HG03469 (cell line): ENCODE measurements around the gene CDK8.

Experiments used
- ATAC-seq: cut with Tn5 transposase; IDR thresholded peaks from one replicate; pipeline ENCODE4 v1.9.1; 2021; ENCODE audit warnings: mild to moderate bottlenecking, moderate library complexity, moderate number of reproducible peaks; ENCODE audit not compliant: unreplicated experiment

CDK8 gene

GRCh38 chr13:26379831-26380230, 125.9 kb downstream of the CDK8 start:
- ATAC-seq: no peak

DNA sequence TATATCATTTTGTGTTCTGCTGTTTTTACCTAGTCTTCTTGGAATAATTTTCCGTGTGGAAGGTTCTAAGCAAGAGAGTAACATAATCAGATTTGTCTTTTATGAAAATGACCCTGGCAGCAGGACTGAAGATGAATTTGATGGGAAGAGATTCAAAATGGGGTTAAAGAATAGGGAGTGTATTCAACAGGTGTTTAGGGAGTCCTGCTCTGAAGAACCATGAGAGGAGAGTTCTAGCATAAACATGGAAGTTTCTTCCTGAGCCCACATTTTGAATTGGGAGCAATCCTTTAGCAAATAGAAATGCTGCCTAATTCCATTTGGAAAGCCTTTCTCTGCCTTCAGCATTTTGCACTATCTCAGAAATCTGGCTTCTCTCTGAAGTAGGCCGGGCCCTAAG, 127.0 kb downstream of the CDK8 start:
- no peak for ATAC-seq

DNA sequence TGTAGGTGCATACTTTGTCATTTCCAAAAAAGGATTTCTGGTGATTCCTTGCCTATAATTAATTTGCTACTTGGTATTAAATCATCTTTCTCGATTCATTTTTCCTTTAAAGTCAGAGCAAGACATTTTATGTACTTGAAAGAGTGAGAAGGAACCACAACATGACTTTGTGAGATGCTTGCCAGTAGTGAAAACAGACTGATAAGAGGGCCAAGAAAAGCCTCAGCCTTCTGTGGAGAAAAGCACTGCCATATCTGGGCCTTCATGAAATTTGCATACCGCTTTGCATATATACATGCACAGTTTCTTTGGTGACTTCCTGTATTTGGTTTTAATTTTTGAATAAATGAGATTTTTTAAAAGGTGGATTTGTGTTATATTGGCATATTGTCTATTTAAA, 128.4 kb downstream of the CDK8 start:
- no peak for ATAC-seq

DNA sequence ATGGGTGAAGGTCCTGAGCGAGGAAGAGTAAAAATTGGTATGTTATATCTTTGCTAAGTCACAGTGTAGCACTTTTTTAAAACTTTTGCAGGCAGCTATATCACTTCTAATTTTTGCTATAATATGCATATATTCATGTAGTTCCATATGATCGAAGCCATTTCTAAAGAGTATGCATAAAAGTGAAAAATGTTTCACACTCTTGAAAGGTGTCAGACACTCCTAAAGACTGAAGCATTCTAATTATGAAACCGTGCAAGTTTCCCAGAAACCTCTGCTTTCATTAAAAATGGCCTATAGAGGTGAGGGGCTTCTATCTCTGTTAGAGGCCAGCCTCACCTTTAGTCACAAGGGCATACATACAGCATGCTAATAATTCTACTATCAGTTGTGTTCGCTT, 128.9 kb downstream of the CDK8 start:
- ATAC-seq: no peak

DNA sequence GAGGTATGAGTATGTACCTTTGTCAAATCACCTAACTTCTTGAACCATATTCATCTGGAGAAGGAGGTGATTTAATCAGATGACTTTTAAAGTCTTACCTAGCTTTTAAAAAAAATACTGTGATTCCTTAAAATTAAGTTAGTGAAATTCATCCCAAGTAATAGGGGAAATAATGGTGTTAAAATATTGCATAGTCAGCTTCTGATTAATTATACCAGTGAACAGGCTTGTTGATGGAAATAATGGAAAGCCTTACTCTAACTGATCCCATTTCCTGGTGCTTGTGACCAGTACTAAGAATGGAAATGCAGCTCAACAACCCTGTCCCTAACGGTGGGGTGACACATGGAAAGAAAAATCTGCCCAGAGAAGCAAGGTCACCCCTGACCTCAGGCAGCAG, 130.7 kb downstream of the CDK8 start:
- ATAC-seq: no peak

- no peak for ATAC-seq
Measured at GRCh38 chr13:26386026-26386425, 132.1 kb downstream of the CDK8 start.

DNA sequence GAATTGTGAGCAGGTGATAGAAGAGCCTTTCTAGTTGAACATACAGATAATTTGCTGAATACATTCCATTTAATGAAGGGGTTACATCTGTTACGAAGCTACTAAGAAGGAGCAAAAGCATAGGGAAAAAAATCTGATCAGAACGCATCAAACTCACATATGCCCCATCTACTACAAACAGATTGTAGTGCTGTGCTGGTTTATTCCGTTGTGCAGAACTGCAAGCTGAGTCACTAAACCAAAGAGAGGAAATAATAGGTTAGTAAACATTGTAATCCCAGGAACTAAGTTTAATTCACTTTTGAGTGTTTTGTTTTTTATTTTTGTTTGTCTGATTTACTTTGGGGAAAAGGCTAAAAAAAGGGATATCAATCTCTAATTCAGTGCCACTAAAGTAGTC, 136.3 kb downstream of the CDK8 start:
- ATAC-seq: no peak

- no peak for ATAC-seq
Measured at GRCh38 chr13:26400545-26400944, 146.6 kb downstream of the CDK8 start.

DNA sequence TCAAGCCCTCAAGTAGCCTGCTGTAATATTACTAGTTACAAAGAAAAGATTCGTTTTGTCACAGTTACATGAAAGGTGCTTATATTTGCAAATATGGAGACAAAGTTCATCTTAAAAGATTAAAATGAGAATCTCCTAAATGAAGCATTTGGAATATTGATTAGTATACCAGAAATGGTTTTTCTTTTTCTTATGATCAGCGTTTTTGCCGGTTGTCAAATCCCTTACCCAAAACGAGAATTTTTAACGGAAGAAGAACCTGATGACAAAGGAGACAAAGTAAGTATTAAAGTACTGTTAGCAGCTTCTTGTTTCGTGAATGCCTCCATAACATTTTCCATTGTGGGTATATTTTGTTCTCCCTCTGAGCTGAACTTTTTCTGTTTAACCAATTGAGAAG, 147.1 kb downstream of the CDK8 start:
- no peak for ATAC-seq

- no peak for ATAC-seq
Measured at GRCh38 chr13:26401578-26402021, 147.7 kb downstream of the CDK8 start.

GRCh38 chr13:26406791-26407190, 152.9 kb downstream of the CDK8 start:
- no peak for ATAC-seq

DNA sequence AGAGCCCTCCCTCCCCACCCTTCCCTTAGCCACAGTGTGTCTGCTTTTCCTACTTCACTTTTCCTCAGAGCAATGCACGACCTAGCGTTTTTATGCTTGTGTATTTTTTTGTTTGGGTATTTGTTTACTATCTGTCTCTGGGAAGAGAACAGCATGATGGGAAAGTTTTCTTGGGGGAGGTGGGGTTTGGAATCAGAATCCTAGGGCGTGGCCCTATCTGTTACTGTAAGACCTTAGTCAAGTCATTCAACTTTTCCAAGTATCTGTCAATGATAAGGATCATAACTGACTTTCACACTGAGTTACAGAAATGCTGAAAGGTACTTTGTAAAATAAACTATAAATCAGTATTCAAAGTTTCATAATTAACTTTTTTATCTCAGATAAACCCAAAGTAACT, 157.3 kb downstream of the CDK8 start:
- no peak for ATAC-seq

- no peak for ATAC-seq
Measured at GRCh38 chr13:26412263-26412662, 158.3 kb downstream of the CDK8 start.

DNA sequence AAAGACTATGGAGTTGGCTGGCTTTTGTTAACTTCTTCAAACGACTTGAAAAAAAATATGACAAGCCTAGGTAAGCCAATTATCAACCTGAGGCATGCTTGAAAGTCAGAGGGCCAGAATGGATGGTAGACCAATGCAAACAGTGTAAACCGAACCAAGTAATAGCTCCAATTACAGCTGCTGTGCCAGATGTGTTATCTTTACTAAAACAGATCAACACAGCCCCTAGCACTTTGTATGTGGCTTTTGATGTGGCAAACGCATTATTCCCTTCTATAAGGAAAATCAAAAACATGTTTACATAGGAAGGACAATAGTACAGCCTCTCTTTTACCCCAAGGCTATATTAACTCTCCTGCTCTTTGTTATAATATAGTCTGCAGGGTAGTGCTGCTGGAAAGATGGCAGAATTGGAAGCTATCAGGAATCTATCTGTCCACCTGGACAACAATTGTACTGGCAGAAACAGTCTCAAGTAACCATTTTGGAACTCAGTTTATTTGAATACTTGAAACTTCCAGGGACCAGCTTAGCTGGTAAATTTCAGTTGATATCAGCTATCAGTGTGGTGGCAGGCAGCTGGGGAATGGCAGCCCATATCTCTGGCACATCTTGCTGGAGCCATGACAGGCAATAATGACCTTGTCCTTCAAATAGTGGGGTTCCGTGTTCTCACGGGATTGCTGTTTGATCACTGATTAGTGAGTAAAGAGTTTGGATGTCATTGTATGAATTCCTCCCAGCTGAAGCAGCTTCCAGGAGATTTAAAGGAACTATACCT, 159.2 kb downstream of the CDK8 start:
- no peak for ATAC-seq

GRCh38 chr13:26420282-26420960, 166.5 kb downstream of the CDK8 start:
- ATAC-seq: no peak

GRCh38 chr13:26422036-26422435, 168.1 kb downstream of the CDK8 start:
- ATAC-seq: no peak

- ATAC-seq: no peak
Measured at GRCh38 chr13:26423629-26424028, 169.7 kb downstream of the CDK8 start.

DNA sequence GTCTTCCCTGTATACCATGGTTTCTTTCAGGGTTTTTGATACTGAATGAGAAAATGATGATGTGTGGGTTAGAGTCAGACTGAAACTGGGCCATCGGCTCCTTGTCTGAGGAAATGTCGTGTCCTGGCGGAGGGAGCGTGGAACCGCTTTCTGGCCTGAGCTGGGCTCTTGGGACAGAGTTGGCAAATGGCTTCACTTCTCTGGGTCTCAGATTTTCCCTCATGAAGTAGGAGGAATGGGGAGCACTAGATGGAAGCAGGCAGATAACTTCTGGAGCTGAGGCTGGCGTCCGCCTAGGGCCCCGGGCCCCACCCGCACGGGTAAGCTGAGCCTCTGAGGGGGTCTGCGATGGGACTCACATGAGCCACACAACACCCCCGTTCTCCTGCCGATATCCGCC, 170.3 kb downstream of the CDK8 start:
- no peak for ATAC-seq

- ATAC-seq: no peak
Measured at GRCh38 chr13:26425443-26426358, 171.8 kb downstream of the CDK8 start.

DNA sequence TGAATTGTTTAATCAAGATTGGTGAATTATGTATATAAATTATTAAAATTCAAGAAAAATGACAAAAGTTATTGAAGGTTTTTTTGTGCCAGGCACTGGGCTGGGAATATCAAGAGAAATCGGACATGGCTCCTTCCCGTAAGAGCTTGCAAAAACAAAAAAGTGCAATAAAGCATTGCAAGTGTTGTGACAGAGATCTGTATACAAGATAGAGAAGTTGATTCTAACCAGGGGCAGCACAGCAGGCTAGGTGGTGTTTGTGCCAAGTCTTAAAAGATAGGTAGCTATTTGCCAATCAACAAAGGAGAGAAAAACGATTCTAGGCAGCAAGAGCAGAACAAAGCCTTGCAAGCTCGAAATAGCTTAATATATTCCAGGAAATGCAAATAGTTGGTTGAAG, 179.8 kb downstream of the CDK8 start:
- no peak for ATAC-seq

DNA sequence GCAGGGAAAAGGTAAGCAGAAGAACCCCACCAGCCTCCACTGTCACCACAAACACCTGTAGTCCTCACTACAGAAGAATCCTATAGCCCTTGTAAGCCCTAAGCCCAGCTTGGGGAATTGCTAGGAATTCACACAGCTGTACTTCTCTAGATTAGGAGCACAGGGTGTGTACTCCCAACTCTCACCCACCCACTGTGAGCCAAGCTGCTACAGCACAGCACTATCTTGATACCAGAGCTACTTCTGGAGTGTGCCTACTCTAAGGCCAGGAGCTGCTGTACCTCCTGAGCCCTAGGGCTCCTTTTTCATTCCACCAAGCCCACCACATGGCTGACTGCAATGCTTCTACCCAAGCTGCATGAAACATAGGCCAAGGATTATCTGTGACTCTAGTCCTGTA, 181.2 kb downstream of the CDK8 start:
- ATAC-seq: no peak
